Dermis blood vessel endothelial cell (primary cell): ENCODE results near the gene SKIL. TPM values are rescaled to one million over a fixed set of nuclear protein-coding genes. Genes with fewer than 3 reads are reported as not detected.
A peak's percentile ranks its signal among the peaks of the same experiment; 100 is the strongest.

ENCODE experiments used
- DNase-seq: peaks from one replicate; pipeline ENCODE4 v3.0.0; 2010
- total RNA-seq: library from RNA; depleted of rRNA; stranded (reverse); fragments of >200 nt; gene quantifications from 2 replicates; pipeline ENCODE4 v1.2.3, GENCODE V29; 2014

The SKIL gene
- total RNA-seq, 1 donor from 2014 or later: 79.1 TPM

DNA sequence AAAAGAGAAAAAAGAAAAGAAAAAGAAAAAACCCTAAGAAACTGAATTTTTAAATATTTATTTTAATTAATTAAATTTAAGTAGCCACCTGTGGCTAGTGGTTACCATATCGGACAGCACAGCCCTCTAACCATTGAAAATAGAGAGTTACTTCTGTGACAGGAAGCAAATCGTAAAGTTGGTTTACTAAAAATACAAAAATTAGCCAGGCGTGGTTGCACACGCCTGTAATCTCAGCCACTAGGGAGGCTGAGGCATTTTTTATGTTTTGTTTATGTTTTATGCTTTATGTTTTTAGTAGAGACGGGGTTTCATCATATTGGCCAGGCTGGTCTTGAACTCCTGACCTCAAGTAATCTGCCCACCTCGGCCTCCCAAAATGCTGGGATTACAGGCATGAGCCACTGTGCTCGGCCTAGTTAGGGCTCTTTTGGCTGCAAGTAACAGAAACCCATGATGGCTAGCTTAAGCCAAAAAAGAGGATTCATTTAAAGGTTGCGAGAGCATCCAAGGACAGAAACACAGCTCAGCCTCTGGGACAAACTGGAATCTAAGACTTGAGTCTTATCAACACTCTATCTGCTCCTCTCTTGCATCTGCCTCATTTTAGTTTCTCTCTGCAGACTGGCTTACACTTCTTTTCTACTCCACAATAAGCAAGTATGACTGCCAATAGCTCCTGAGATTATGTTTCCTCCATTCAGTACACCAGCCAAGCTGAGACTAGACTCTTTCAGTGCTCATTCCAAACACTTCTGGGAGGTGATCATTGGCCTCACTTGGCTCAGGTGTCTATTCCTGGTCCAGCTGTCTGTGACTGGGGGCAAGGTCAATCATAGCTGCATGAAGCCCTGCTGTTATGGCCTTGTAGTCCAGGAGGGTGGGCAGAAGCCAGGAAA lies 6.8 kb upstream of the SKIL start:
- DNase-seq: no peak

DNA sequence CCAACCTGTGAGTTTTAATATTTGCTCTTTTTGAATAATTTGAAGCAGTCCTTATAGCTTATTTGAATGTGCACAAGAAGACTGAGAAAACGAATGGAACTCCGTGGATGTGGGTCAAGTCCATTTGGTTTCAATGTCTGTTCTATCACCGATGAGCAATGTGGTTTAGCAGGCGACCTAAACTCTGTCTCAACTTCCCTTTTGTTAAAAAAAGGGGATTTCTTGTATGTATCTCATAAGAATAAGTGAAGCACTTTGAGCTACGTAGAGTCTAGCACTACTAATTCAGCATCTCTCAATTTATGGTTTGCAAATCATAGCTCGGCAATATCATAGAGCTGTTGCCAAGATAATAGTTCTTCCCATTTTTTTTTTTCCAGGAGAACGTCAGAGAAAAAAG lies 4.6 kb upstream of the SKIL start:
- DNase-seq: no peak

DNA sequence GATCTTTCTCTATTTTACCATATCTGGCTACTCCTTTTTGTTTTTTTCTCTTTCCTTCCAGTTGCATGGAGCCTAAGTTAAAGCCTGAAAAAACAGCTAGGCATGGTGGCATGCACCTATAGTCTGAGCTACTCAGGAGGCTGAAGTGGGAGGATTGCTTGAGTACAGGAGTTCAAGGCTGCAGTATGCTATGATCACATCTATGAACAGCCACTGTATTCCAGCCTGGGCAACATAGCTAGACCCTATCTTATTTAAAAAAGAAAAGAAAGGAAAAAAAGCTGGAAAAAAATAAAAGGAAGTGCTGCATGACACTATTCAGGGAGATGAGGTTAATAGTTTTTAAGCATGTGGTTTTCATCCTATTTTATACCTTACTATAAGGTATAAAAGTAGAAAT lies 4.0 kb upstream of the SKIL start:
- DNase-seq: no peak

DNA sequence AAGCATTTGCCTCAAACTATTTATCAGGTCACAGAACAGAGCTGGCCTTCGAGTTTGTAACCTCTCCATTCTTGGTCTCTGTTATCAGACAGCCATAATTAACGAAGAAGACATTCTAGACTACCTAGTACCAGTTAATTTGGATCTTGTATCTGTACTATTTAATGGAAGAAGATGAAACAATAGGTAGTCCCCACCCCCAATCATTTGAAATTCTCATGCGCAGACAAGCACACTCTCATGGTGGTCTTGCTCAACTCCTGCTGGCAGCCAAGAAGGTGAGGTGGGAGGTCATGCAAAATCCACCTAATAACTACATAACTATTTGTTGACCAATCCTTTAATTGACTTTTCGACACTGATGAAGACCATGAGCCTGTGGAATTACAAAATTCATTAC lies 2.8 kb upstream of the SKIL start:
- no peak for DNase-seq

DNA sequence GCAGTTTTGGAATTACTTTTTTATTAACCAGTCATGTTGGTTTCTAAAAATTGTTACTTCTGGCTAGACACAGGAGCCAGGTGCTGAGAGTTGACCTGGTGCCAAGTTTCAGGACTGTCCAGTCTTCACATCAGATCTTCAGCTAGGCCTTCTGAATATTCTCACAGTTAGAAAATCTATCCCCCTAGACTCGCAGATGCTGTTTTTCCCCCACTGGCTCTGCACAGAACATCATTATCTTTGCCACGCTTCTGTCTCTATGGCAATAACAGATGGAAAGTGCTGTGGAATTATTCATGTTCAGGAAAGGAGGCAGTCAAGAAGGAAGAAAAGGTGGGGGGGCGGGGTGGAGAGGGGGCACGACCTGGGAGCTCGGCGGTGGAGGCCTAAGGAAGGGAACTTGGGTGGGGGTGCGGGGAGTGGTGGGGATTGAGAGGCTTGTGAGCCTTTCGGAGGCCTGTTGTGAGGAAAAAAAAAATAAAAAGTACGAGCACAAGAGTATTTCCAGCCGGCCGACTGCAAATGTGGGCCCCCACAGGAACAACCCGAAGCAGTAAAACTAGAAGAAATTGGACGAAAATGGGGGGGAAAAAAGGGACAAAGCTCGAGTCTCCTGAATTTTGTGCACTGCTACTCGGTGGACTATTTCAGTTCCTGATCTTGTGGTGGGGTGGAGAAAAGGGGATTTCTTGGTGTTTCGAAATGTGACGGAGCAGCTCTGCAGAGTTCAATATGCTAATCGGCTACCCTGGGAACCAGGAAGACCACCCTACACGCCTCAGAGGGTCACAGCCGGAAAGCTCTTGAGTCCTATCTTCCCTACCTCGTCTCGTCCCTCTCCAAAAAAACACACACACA lies 1.5 kb upstream of the SKIL start:
- DNase-seq: peak; percentile 72

DNA sequence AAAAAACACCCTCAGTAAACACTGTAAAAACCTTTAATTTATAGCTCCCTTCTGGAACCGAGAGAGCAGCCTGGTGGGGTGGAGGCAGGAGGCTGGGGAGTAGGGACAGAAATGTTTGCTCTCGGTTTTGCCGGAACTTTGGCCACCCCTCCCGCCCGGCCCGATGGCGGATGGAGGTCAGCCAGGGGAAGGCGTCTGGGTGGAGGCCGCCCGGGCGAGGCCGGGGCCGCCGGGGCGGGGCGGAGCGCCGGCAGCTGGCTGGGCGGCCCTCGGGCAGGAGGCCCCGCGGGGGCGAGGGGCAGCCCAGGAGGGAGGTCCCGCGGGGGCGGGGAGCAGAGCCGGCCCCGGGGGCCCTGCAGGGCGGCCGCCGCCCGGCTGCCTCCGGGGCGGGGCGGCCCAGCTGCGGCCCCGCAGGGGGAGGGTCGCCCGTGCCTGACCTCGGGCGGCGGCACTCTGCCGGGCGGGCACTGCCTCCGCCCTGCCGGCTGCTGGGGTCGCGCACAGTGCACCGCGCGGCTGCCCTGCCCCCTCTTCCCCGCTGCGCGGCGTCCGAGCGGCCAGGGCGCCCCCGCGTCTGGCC lies 829 bp upstream of the SKIL start:
- DNase-seq: peak; percentile 80

DNA sequence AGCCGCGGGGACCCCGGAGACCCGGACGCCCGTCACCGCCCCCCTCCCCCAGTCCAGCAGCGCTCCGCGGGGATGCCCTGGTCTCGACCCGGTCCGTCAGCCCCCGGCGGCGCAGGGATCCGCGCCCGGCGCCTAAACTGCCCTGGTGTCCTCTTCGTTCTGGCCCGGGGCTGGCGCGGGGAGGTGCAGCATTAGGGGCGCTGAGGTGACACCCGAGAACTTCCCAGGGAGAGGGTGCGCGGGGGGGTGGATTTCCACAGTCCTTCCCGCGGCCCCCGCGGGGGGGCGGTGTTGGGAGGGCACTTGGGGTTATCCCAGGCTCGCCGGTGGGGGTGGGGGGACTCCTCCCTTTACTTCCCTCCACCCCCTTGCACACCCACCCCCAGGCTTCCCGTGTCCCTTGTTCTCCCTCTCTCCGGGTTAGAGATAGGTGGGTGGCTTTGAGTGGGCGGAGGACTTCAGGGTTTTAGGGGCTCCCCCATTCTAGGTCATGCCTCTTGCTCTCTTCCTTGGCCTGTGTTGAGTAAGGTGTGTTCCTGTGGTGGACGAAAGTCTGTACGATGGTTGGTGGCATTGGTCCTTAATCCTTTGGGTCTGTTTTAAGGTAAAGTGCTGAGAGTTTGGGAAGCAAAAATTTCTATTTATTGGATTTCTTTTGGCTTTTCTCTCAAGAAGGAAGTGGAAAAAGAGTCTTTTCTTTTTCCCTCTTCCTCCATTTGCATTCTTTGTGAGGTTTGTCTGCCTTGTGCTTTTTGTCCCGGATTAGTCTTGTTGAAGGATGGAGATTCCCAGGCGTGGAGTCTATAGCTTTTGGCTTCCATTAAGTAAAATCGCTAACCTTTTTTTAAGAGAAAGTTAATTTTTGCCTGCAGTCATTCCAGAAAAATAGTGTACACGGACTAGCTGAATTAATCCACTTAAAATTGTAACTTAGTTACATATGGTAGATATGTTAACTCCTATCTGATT lies 811 bp downstream of the SKIL start:
- peak; percentile 79 for DNase-seq

DNA sequence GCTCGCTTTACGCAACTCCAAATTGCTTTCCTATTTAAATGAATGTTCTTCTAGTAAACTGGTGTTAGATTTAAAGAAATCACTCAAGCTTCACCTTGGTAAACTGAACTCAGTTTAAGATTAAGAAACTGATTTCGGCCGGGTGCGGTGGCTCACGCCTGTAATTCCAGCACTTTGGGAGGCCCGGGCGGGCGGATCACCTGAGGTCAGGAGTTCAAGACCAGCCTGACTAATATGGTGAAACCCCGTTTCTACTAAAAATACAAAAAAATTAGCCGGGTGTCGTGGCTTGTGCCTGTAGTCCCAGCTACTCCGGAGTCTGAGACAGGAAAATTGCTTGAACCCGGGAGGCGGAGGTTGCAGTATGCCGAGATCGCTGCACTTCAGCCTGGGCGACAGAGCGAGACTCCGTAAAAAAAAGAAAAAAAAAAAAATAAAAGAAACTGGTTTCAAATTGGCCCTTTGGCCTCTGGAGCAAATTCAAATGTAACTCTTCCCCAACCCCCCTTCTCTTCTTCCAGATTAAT lies 1.7 kb downstream of the SKIL start:
- DNase-seq: peak; percentile 19

DNA sequence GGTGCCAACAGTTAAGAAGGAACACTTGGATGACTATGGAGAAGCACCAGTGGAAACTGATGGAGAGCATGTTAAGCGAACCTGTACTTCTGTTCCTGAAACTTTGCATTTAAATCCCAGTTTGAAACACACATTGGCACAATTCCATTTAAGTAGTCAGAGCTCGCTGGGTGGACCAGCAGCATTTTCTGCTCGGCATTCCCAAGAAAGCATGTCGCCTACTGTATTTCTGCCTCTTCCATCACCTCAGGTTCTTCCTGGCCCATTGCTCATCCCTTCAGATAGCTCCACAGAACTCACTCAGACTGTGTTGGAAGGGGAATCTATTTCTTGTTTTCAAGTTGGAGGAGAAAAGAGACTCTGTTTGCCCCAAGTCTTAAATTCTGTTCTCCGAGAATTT lies 3.0 kb downstream of the SKIL start:
- DNase-seq: no peak

DNA sequence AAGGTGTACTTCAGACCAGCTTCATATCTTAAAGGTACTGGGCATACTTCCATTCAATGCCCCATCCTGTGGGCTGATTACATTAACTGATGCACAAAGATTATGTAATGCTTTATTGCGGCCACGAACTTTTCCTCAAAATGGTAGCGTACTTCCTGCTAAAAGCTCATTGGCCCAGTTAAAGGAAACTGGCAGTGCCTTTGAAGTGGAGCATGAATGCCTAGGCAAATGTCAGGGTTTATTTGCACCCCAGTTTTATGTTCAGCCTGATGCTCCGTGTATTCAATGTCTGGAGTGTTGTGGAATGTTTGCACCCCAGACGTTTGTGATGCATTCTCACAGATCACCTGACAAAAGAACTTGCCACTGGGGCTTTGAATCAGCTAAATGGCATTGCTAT lies 3.4 kb downstream of the SKIL start:
- DNase-seq: no peak

DNA sequence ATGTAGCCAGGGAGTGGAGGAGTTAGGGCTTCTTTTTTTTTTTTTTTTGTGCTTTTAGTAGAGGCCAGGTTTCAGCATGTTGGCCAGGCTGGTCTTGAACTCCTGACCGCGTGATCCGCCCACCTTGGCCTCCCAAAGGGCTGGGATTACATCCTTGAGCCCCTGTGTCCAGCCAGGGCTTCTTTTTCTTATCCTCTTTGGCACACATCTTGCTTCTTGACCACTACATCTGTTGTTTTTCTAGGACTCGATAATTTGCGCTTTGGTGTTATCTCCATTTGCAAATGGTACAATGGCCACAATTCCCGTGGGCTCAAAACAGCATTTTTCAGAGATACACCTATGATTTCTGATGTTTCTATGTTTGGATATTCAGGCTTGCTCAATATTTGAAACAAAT lies 4.2 kb downstream of the SKIL start:
- no peak for DNase-seq

DNA sequence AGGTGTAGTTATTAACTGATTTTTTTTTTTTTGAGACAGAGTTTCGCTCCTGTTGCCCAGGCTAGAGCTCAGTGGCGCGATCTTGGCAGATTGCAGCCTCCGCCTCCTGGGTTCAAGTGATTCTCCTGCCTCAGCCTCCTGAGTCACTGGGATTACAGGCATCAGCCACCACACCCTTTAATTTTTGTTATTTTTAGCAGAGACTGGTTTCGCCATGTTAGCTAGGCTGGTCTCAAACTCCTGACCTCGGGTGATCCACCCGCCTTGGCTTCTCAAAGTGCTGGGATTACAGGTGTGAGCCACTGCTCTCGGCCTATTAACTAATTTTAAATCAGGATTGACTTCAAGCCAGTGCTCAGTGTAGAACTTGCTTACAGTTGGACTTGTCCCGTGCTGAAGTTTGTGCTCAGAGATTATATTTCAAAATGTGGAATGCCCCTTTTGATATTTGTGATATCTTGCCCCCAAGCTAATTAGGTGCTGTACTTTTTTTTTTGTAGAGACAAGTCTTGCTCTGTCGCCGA lies 6.0 kb downstream of the SKIL start:
- no peak for DNase-seq

DNA sequence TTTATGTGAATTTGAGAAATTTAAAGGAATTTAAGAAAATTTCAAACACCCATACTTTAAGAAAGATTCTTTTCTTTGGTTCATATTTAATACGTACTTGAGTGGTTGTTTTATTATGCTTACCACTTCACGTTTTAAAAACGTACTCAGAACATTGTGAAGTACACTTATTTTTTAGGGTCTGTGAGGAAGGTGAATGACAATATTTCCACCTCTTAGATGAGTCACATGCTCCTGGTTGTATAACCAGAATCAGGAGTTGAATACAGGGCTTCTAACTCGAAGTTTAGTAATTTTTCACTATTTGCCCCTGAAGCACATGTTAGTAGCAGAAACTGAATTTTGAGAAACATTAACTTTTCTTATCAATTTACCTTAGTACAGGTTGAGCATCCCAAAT lies 7.5 kb downstream of the SKIL start:
- DNase-seq: no peak

DNA sequence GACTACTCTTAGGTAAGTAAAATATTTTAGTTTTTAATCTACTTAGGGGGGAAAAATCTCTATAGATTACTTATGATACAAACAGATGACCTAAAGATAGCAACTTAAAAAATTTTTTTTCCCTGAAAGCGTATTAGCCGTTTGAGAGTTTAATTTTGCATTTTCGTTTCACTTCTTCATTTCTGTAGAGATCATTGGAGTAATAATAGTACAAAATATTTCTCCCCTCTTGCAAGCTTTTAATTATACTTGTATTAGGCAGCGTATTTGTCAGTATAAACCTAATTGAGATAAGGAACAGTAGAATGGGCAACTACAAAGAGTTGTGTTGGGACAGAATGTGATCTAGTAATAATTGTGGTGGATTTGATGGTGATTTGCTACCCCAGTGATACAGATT lies 10.3 kb downstream of the SKIL start:
- no peak for DNase-seq

DNA sequence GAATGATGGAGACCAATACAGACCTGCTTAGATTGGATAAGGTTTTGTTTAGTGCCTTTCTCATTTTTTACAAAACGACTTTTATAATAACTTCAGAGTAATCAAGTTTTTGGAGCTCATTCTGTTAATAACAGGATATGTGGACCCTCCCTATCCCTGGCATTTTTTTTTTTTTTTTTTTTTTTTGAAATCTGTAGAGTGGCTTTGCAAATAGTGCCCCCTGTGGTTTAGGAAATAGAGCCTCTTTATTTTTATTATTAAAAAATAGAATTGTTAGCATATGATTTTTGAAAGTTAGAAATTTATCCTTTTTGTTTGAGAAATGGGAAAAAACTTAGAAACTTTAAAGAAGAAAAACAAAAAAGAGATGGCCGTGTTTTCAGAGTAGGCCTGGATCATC lies 11.4 kb downstream of the SKIL start:
- peak; percentile 27 for DNase-seq

DNA sequence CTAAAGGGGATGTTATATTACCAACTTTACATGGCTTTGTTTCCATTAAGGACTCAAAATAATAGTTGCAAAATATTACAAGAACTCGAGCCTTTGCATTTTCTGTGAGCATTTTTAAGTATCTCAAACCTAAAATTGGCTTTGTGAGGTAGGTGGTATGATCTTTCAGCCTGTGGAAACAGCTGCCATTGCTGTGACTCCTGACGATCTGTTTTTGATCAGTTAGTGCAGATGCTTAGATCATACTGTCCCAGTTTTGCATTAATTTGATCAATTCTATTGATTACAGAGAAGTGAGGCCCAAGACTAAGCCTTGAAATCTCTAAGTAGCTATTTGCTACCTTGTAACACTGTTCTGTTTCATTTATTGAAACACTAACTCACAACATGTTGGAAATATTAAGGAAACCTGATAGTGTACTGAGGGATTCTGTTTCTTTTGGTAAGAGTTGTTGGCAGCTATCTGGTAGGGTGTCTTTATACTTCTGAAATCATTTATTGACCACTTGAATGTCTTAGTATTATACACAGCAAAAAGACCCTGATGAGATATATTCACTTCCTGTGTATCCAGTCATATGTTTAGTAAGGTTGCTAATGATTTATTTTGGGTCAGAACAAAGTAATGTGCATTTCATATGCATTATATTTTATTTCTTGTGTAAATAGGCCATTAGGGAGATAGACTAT lies 14.8 kb downstream of the SKIL start:
- DNase-seq: no peak

DNA sequence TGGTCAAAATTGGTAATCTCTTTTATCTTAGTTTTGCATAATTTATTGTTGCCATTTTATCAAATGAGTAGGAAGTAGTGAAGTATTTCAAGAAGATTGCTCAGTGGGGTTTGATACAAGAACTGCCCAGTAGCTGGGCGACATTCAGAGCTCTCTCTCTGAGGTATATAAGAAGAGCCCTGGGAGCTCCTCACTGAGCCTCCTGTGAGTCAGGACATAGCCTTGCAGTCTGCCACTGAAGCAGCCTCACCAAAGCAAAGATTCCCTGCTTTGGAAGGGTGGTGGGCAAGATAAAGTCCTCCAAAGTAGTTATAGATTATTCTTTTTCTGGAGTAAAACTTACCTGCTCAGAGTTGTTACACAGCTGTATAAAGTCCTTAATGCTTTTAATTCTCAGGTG lies 26.1 kb downstream of the SKIL start:
- DNase-seq: no peak

DNA sequence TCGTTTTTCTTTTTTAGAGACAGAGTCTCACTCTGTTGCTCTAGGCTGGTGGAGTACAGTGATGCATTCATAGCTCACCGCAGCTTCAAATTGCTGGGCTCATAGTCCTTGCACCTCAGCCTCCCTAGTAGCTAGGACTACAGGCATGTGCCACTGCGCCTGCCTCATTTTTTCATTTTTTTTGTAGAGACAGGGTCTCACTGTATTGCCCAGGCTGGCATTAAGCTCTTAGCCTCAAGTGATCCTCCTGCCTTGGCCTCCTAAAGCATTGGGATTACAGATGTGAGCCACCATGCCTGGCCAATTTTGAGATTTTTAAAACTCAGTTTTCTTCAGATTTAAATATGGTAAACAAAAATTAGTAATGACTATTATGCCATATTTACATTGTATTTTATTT lies 29.0 kb downstream of the SKIL start:
- DNase-seq: no peak

DNA sequence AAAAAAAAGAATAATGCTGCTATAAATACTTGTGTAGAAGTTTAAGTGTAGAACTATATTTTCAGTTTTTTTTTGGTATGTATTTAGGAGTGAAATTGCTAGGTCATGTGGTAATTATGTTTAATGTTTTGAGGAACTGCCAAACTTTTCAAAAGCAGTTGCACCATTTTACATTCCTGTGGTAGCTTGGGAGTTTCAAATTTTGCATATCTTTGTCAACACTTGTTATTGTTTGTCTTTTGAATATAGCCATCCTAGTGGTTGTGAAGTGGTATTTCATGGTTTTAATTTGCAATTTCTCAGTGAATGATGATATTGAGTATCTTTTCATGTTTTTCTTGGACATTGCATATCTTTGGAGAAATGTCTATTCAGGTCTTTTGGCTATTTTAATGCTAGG lies 30.4 kb downstream of the SKIL start:
- DNase-seq: no peak

DNA sequence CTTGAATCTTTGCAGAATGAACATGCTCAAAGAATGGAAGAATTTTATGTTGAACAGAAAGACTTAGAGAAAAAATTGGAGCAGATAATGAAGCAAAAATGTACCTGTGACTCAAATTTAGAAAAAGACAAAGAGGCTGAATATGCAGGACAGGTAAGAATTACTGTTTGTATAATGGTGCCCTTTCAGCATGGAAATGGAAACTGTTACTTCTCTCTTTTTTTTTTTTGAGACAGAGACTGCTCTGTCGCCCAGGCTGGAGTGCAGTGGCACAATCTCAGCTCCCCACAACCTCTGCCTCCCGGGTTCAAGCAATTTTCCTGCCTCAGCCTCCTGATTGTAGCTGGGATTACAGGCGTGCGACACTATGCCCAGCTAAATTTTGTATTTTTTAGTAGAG lies 33.6 kb downstream of the SKIL start:
- DNase-seq: no peak

DNA sequence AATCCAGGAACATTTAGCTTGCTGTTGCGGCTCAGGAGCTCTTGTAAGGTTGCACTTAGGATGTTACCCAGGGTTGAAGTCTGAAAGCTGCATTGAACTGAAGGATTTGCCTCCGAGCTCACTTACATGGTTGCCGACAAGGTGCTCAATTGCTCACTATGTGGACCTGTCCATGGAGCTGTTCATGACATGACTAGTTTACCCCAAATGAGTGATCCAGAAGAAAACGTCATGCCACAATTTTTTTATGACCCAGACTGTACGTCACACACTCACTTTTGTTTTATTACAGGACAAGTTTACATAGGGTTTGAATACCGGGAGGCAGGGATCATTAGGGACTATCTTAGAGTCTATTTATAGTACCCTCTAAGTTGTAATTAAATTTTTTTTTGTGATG lies 40.2 kb downstream of the SKIL start:
- no peak for DNase-seq
